DOHH2 (cell line): ENCODE results near the gene OR2T35.

Source experiments
- H3F3A ChIP-seq: fragments of 200-600 bp; sonication (generic), shearing (Covaris generic); 2 replicates; pipeline ENCODE4 v1.6.0; 2016; ENCODE audit warnings: antibody characterized with exemption, mild to moderate bottlenecking; ENCODE audit not compliant: control insufficient read depth, insufficient read depth
- H3K27ac ChIP-seq: fragments of 200-600 bp; sonication (generic); 2 replicates; pipeline ENCODE4 v1.5.1; 2014; ENCODE audit warnings: low read depth, mild to moderate bottlenecking, low read length, moderate library complexity
- H3K27me3 ChIP-seq: fragments of 200-600 bp; sonication (generic); 2 replicates; pipeline ENCODE4 v1.6.1; 2014; ENCODE audit warnings: mild to moderate bottlenecking, low read length, mixed read lengths; ENCODE audit not compliant: control insufficient read depth
- H3K36me3 ChIP-seq: fragments of 200-600 bp; sonication (generic); 2 replicates; pipeline ENCODE4 v1.6.1; 2014; ENCODE audit warnings: mild to moderate bottlenecking, low read length, moderate library complexity, mixed read lengths; ENCODE audit not compliant: control insufficient read depth
- H3K4me1 ChIP-seq: fragments of 200-600 bp; sonication (generic); 2 replicates; pipeline ENCODE4 v1.6.1; 2014; ENCODE audit warnings: mild to moderate bottlenecking, low read length, mixed read lengths; ENCODE audit not compliant: control insufficient read depth
- H3K4me2 ChIP-seq: fragments of 200-600 bp; sonication (generic); 2 replicates; pipeline ENCODE4 v1.6.0; 2014; ENCODE audit warnings: mild to moderate bottlenecking, low read length, moderate library complexity
- H3K4me3 ChIP-seq: fragments of 200-600 bp; sonication (generic); 2 replicates; pipeline ENCODE4 v1.5.1; 2014; ENCODE audit warnings: mild to moderate bottlenecking, low read length, mixed read lengths
- H3K79me2 ChIP-seq: fragments of 200-600 bp; sonication (generic); 2 replicates; pipeline ENCODE4 v1.6.1; 2014; ENCODE audit warnings: mild to moderate bottlenecking, low read length, mixed read lengths; ENCODE audit not compliant: control insufficient read depth
- H3K9me2 ChIP-seq: fragments of 200-600 bp; sonication (generic); replicated peaks from 2 replicates; pipeline ENCODE4 v1.6.1; 2014; ENCODE audit warnings: mild to moderate bottlenecking, low read length, mixed read lengths; ENCODE audit not compliant: control insufficient read depth
- H3K9me3 ChIP-seq: fragments of 200-600 bp; sonication (generic); 2 replicates; pipeline ENCODE4 v1.6.1; 2014; ENCODE audit warnings: antibody characterized with exemption, low read length, mixed read lengths; ENCODE audit not compliant: control insufficient read depth, insufficient read depth
- H4K20me1 ChIP-seq: fragments of 200-600 bp; sonication (generic); 2 replicates; pipeline ENCODE4 v1.6.0; 2014; ENCODE audit warnings: low read depth, mild to moderate bottlenecking, antibody characterized with exemption, low read length, moderate library complexity; ENCODE audit not compliant: control insufficient read depth, insufficient read depth
- CTCF ChIP-seq: fragments of 200-600 bp; sonication (generic); IDR thresholded peaks from one replicate; pipeline ENCODE4 v1.5.1; 2014; ENCODE audit warnings: antibody characterized with exemption, mild to moderate bottlenecking, low read depth, low read length; ENCODE audit not compliant: poor library complexity, severe bottlenecking
- EZH2phosphoT487 ChIP-seq: fragments of 200-600 bp; sonication (generic); IDR thresholded peaks from 2 replicates; pipeline ENCODE4 v1.6.1; 2017; ENCODE audit warnings: borderline replicate concordance, mild to moderate bottlenecking, antibody characterized with exemption, low read length, moderate library complexity, mixed read lengths

The OR2T35 gene

GRCh38 chr1:248596615-248597014, 48.5 kb downstream of the OR2T35 start:
- H3K27ac ChIP-seq, result no peak overlapping the region
- H3K36me3 ChIP-seq, result no peaks in the 10 kb centered on the region
- H3F3A ChIP-seq, result no peaks in the 10 kb centered on the region
- no peaks in the 10 kb centered on the region for H3K9me2 ChIP-seq
- no peaks in the 10 kb centered on the region for H4K20me1 ChIP-seq
- H3K9me3 ChIP-seq, result no peaks in the 10 kb centered on the region
- no peaks in the 10 kb centered on the region for H3K27me3 ChIP-seq
- H3K4me2 ChIP-seq, result no peak overlapping the region
- no peaks in the 10 kb centered on the region for H3K4me1 ChIP-seq
- H3K4me3 ChIP-seq, result no peak overlapping the region
- TF ChIP-seq EZH2phosphoT487 (no peak), CTCF (no peak)
- H3K79me2 ChIP-seq, result no peaks in the 10 kb centered on the region

DNA sequence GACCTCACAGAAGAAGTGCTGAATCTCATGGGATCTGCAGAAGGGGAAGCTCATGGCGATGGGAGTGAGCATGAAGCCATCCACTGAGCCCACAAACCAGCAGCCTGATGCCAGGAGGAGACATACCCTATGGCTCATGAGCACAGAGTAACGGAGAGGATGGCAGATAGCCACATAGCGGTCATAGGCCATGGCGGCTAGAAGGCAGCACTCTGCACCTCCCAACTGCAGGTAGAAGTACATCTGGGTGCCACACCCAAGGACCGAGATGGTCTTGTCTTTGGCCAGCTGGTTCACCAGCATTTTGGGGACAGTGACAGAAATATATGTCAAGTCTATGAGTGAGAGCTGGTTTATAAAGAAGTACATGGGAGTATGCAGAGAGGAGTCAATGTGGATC, 51.9 kb downstream of the OR2T35 start:
- Histone ChIP-seq H3K9me3 (no peaks in the 10 kb centered on the region), H3F3A (no peaks in the 10 kb centered on the region), H3K4me2 (no peak overlapping the region), H3K36me3 (no peaks in the 10 kb centered on the region), H3K4me1 (no peaks in the 10 kb centered on the region), H3K4me3 (no peak overlapping the region), H3K27me3 (no peaks in the 10 kb centered on the region), H4K20me1 (no peaks in the 10 kb centered on the region), H3K27ac (no peak overlapping the region), H3K79me2 (no peaks in the 10 kb centered on the region), H3K9me2 (no peaks in the 10 kb centered on the region)
- no peak for TF ChIP-seq CTCF
- no peak for TF ChIP-seq EZH2phosphoT487

- no peaks in the 10 kb centered on the region for H3K36me3 ChIP-seq
Measured at GRCh38 chr1:248592655-248593054, 52.4 kb downstream of the OR2T35 start.

More at GRCh38 chr1:248592655-248593054, 52.4 kb downstream of the OR2T35 start:
- Histone ChIP-seq H3K4me3 (no peak overlapping the region), H3K4me2 (no peak overlapping the region), H3K4me1 (no peaks in the 10 kb centered on the region), H4K20me1 (no peaks in the 10 kb centered on the region), H3K27me3 (no peaks in the 10 kb centered on the region), H3K79me2 (no peaks in the 10 kb centered on the region), H3K9me3 (no peaks in the 10 kb centered on the region), H3K9me2 (no peaks in the 10 kb centered on the region), H3F3A (no peaks in the 10 kb centered on the region), H3K27ac (no peak overlapping the region)
- TF ChIP-seq CTCF, result no peak
- no peak for TF ChIP-seq EZH2phosphoT487
